HepG2 (cell line): Measurements from ENCODE around the gene PTGIS. TPM values are rescaled to one million over a fixed set of nuclear protein-coding genes. Genes with fewer than 3 reads are reported as not detected.

Experiments used
- ATAC-seq: fragments of 200-7000 bp; cut with Tn5 transposase; 3 replicates; pipeline ENCODE4 v1.9.1; 2020; ENCODE audit warnings: mild to moderate bottlenecking, moderate library complexity
- BruUV-seq: library from RNA; stranded (reverse); fragments of 400-500 nt; replicated peaks from 2 replicates; lab custom pipeline; 2021; lab: Mats Ljungman, UMichigan
- CTCF ChIA-PET: fragments of 300-600 bp; formaldehyde crosslinking; extraction: SDS; loops from one replicate; lab custom pipeline; 2021; ENCODE audit warnings: low total read pairs, inconsistent platforms, low intra/inter-chr PET ratio; lab: Yijun Ruan, JAX
- POLR2A ChIA-PET: fragments of 350-600 bp; sonication (Branson Sonifier 250); formaldehyde crosslinking; loops from one replicate; lab custom pipeline; 2020; ENCODE audit warnings: antibody characterized with exemption, inconsistent platforms; lab: Yijun Ruan, JAX
- DNase-seq: peaks from one replicate; pipeline ENCODE4 v3.0.0-alpha.2; 2015; ENCODE audit warnings: low spot score
- FAIRE-seq: peaks from 3 replicates; lab custom pipeline; 2011; peaks lifted over from hg19 to GRCh38; lab: Jason Lieb, UNC
- H2AFZ ChIP-seq: one replicate; pipeline ENCODE4 v1.6.1; 2011; ENCODE audit warnings: low read length, inconsistent platforms
- H3K27ac ChIP-seq: fragments of 300-600 bp; 3 replicates; pipeline ENCODE4 v1.8.0; 2011; ENCODE audit warnings: mixed run types, mild to moderate bottlenecking, mixed read lengths, low read length, inconsistent platforms; ENCODE audit not compliant: insufficient read depth; ENCODE audit errors: extremely low read length
- H3K27me3 ChIP-seq, 2 experiments: fragments of 200-600 bp in 1 of 2; 2 replicates in 1 of 2; 3 replicates in 1 of 2; pipeline versions ENCODE4 v1.6.0 to v1.8.0; 2011; ENCODE audit warnings: low read length in 2 of 2, mild to moderate bottlenecking in 2 of 2, moderate library complexity in 2 of 2, inconsistent platforms in 1 of 2; ENCODE audit not compliant: insufficient read depth in 2 of 2, control insufficient read depth in 1 of 2
- H3K36me3 ChIP-seq, 2 experiments: fragments of 200-600 bp in 1 of 2; replicated peaks in 1 of 2; 2 replicates in 1 of 2; 3 replicates in 1 of 2; pipeline versions ENCODE4 v1.5.1 to v1.8.0; 2011; ENCODE audit warnings: low read length in 2 of 2, inconsistent platforms in 1 of 2; ENCODE audit not compliant: insufficient read depth in 2 of 2, control insufficient read depth in 1 of 2
- H3K4me1 ChIP-seq: 2 replicates; pipeline ENCODE4 v1.5.1; 2012; ENCODE audit warnings: low read length, inconsistent platforms; ENCODE audit not compliant: insufficient read depth
- H3K4me2 ChIP-seq: 2 replicates; pipeline ENCODE4 v1.6.0; 2011; ENCODE audit warnings: low read depth, low read length, inconsistent platforms
- H3K4me3 ChIP-seq, 3 experiments: fragments of 200-600 bp in 1 of 3; sonication (generic), shearing (Covaris generic) in 1 of 3; replicated peaks in 1 of 3; 2 replicates each; pipeline ENCODE4 v1.5.1; 2011 to 2016; ENCODE audit warnings: low read length in 3 of 3, inconsistent platforms in 2 of 3, low read depth in 2 of 3, mild to moderate bottlenecking in 2 of 3, control low read depth in 1 of 3, mixed read lengths in 1 of 3; ENCODE audit not compliant: insufficient read depth in 1 of 3
- H3K79me2 ChIP-seq: one replicate; pipeline ENCODE4 v1.6.1; 2011; ENCODE audit warnings: low read length, inconsistent platforms; ENCODE audit not compliant: insufficient read depth
- H3K9ac ChIP-seq: 2 replicates; pipeline ENCODE4 v1.6.0; 2011; ENCODE audit warnings: mild to moderate bottlenecking, low read depth, low read length, inconsistent platforms; ENCODE audit not compliant: insufficient read depth
- H3K9me3 ChIP-seq: 2 replicates; pipeline ENCODE4 v1.5.1; 2012; ENCODE audit warnings: mild to moderate bottlenecking, low read length
- H4K20me1 ChIP-seq: 2 replicates; pipeline ENCODE4 v1.6.0; 2011; ENCODE audit warnings: inconsistent platforms, mild to moderate bottlenecking, low read length, moderate library complexity; ENCODE audit not compliant: insufficient read depth
- ARID5B ChIP-seq: IDR thresholded peaks from 2 replicates; pipeline ENCODE4 v1.4.0; 2020; ENCODE audit warnings: mild to moderate bottlenecking, missing genetic modification reagents
- PAXIP1 ChIP-seq: sonication (generic); formaldehyde crosslinking; conservative IDR thresholded peaks from 2 replicates; pipeline ENCODE4 v1.4.0; 2020; ENCODE audit warnings: mild to moderate bottlenecking, missing genetic modification reagents, moderate library complexity
- PTBP1 ChIP-seq: fragments of 200-400 bp; formaldehyde crosslinking; IDR thresholded peaks from 2 replicates; pipeline ENCODE4 v1.6.1; 2018; ENCODE audit warnings: low read length, low read depth; ENCODE audit not compliant: poor library complexity, severe bottlenecking
- TBX2 ChIP-seq: sonication (generic); formaldehyde crosslinking; IDR thresholded peaks from 2 replicates; pipeline ENCODE4 v1.5.0; 2020; ENCODE audit warnings: missing genetic modification reagents, mild to moderate bottlenecking, borderline replicate concordance
- TBX3 ChIP-seq: fragments of 450-650 bp; IDR thresholded peaks from 2 replicates; pipeline ENCODE4 v1.6.1; 2017; ENCODE audit warnings: antibody characterized with exemption, mild to moderate bottlenecking, inconsistent platforms, borderline replicate concordance
- TCF7L2 ChIP-seq: IDR thresholded peaks from 2 replicates; pipeline ENCODE4 v1.6.1; 2011; ENCODE audit warnings: mild to moderate bottlenecking, low read depth, low read length, moderate library complexity
- ZBTB38 ChIP-seq: sonication (generic); formaldehyde crosslinking; IDR thresholded peaks from 2 replicates; pipeline ENCODE4 v1.5.1; 2020; ENCODE audit warnings: mild to moderate bottlenecking, missing genetic modification reagents
- ZNF292 ChIP-seq: sonication (generic); formaldehyde crosslinking; IDR thresholded peaks from 2 replicates; pipeline ENCODE4 v1.8.1; 2022; ENCODE audit warnings: mild to moderate bottlenecking, low read depth, missing genetic modification reagents, borderline replicate concordance
- ZNF609 ChIP-seq: sonication (generic); formaldehyde crosslinking; IDR thresholded peaks from 2 replicates; pipeline ENCODE4 v1.4.0; 2020; ENCODE audit warnings: mild to moderate bottlenecking, missing genetic modification reagents, borderline replicate concordance
- ZNF792 ChIP-seq: IDR thresholded peaks from 2 replicates; pipeline ENCODE4 v1.6.1; 2016
- ZSCAN31 ChIP-seq: sonication (generic); formaldehyde crosslinking; IDR thresholded peaks from 2 replicates; pipeline ENCODE4 v1.5.0; 2020; ENCODE audit warnings: low read depth, mild to moderate bottlenecking, missing genetic modification reagents
- WGBS: methylation state at CpG from one replicate; pipeline ENCODE4 v1.1.6; 2017; ENCODE audit warnings: low lambda C conversion rate; 5-methylcytosine and 5-hydroxymethylcytosine counted together
- in situ Hi-C: cut with HindIII; loops from 2 replicates; pipeline ENCODE4 v1.10.0; 2017; ENCODE audit warnings: low pct_unique_long_range_greater_than_20kb; ENCODE audit not compliant: extremely low pct_ligation_motif_present
- intact Hi-C: fragments of 100-400 bp; cut with micrococcal nuclease; formaldehyde crosslinking; loops from one replicate; pipeline ENCODE4 v1.10.0; 2022; ENCODE audit not compliant: unreplicated experiment
- polyA plus RNA-seq, 8 experiments: library from polyadenylated mRNA; depleted of rRNA in 3 of 8; stranded (reverse) in 7 of 8; unstranded in 1 of 8; fragments of >200 nt; fragmentation: Illumina TruSeq in 4 of 8; extraction: Trizol in 4 of 8; gene quantifications; 2 replicates each; pipeline versions ENCODE4 v1.2.1 to v1.2.3, GENCODE V29; 2011 to 2016; ENCODE audit warnings: low read depth in 4 of 8, missing spikeins in 1 of 8, mixed read lengths in 1 of 8; ENCODE audit not compliant: insufficient read depth in 1 of 8
- total RNA-seq, 5 experiments: library from RNA; depleted of rRNA; stranded (reverse); fragments of >200 nt; fragmentation: Illumina TruSeq; extraction: Trizol; gene quantifications; 2 replicates each; pipeline ENCODE4 v1.2.3, GENCODE V29; 2016; ENCODE audit warnings: low read depth in 1 of 5

The PTGIS gene
- total and polyA plus RNA-seq, 2 of the 13 experiments (the other 11 are each of a cell fraction or from before 2014, with no cell fraction given), result not detected

GRCh38 chr20:49479785-49480184, 88.2 kb downstream of the PTGIS start:
- ChIA-PET CTCF (interaction anchor here (9.6 kb wide), 1 partner anchor 146 kb away, joined by 159 read pairs; no protein-coding TSS in a partner anchor), POLR2A (no interaction called here)
- BruUV-seq, result no TSS peak
- Histone ChIP-seq H3K27ac (no peak overlapping the region), H3K4me3 (no peak overlapping the region), H4K20me1 (peaks cover 30% of the 10 kb centered on the region; the same call in 1 of the 2 replicates), H3K4me1 (peaks cover 48% of the 10 kb centered on the region), H3K27me3 (peaks cover 2 to 28% of the 10 kb centered on the region in 2 experiments; a peak in 3 of 5 replicates), H3K36me3 (no peaks in the 10 kb centered on the region), H3K9me3 (no peaks in the 10 kb centered on the region), H3K79me2 (no peaks in the 10 kb centered on the region), H3K4me2 (peak overlapping the region; percentile 18; the same call in 1 of the 2 replicates), H2AFZ (no peak overlapping the region), H3K9ac (no peak overlapping the region)
- intact Hi-C loops (loop anchor here (5.0 kb wide), 1 partner anchor 37 kb away; no protein-coding TSS in a partner anchor), in situ Hi-C loops (loop anchor here (5.0 kb wide), 2 partner anchors 92 to 147 kb away; no protein-coding TSS in a partner anchor)
- FAIRE-seq, result peak; percentile 95
- DNase-seq, result peak; percentile 76
- peak; percentile 30 for ATAC-seq
- WGBS, result 0% methylated on average over 6 of the region's 6 CpGs
- TF ChIP-seq PTBP1 (no peak), ZNF292 (CRISPR knock-in tag) (peak; percentile 84; the same call in 1 of the 2 replicates), ARID5B (peak; percentile 56), TCF7L2 (no peak; the same call in 1 of the 2 replicates), PAXIP1 (CRISPR knock-in tag) (0 out of 2 replicates have a peak, but pooled peaks have one; percentile 32), ZNF609 (CRISPR knock-in tag) (peak; percentile 53; the same call in 1 of the 2 replicates), ZNF792 (CRISPR knock-in tag) (no peak), ZSCAN31 (CRISPR knock-in tag) (no peak), TBX3 (peak; percentile 21; the same call in 1 of the 2 replicates), ZBTB38 (no peak), TBX2 (peak; percentile 52; the same call in 1 of the 2 replicates)
